Measurements from ENCODE around the gene INTS4. TPM values are rescaled to one million over a fixed set of nuclear protein-coding genes. Genes with fewer than 3 reads are reported as not detected.
"Not testable (repeated sequence)": the region's sequence is repeated elsewhere in the genome, so short reads cannot be mapped to it uniquely, and the experiment has no call there.

INTS4 gene
- total RNA-seq, 2 experiments from 2014 or later: 50.6 to 57.0 TPM

DNA sequence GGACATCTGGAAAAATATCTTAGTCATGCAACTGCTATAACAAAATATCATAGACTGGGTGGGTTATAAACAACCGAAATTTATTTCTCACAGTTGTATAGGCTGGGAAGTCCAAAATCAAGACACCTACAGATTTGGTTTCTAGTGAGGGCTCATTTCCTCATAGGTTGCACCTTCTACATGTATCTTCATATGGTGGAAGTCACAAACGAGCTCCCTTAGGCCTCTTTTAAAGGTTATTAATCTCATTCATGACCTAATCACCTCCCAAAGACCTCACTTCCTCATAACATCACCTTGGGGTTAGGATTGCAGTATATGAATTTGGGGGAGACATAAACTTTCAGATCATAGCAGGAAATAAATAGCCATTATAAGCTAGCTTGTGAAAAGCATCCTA is 85.2 kb downstream of the INTS4 start:
- CTCF ChIA-PET (ENCODE audit: unreplicated experiment): no interaction called here
- BruUV-seq (replicated peaks): no TSS peak
- H4K20me1 ChIP-seq (ENCODE audit: insufficient read depth, low read length): no peaks in the 10 kb centered on the region

DNA sequence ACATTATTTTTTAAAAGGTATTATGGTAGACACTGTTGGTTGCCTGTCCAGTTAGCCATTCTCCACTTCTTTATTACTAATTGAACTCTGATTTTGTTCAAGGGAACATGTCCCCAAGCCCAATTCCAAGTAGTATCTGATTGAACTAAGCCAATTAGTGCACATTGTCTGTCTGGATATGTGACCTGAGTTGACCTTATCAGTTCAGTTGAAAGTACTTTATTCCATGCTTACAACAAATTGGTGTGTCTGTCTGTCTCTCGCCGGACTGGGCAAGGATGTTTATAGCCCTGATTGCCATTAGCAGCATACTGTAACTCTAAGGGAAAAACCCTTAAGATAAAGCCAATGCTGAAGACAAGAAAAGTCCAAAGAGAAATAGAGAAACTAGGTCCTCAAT is 85.6 kb downstream of the INTS4 start:
- intact Hi-C loops (cut with micrococcal nuclease; ENCODE audit: unreplicated experiment): no loop called here
- no peaks in the 10 kb centered on the region for H3K9me3 ChIP-seq (ENCODE audit: low read length)
- H3K4me3 ChIP-seq (ENCODE audit: low read depth, low read length, poor library complexity, severe bottlenecking): no peak overlapping the region
- no peak for TF ChIP-seq EZH2phosphoT487 (IDR thresholded peaks at IDR 0.05; ENCODE audit: borderline replicate concordance, low read depth, low read length)
- TF ChIP-seq, protein P1, sequence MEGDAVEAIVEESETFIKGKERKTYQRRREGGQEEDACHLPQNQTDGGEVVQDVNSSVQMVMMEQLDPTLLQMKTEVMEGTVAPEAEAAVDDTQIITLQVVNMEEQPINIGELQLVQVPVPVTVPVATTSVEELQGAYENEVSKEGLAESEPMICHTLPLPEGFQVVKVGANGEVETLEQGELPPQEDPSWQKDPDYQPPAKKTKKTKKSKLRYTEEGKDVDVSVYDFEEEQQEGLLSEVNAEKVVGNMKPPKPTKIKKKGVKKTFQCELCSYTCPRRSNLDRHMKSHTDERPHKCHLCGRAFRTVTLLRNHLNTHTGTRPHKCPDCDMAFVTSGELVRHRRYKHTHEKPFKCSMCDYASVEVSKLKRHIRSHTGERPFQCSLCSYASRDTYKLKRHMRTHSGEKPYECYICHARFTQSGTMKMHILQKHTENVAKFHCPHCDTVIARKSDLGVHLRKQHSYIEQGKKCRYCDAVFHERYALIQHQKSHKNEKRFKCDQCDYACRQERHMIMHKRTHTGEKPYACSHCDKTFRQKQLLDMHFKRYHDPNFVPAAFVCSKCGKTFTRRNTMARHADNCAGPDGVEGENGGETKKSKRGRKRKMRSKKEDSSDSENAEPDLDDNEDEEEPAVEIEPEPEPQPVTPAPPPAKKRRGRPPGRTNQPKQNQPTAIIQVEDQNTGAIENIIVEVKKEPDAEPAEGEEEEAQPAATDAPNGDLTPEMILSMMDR (conservative IDR thresholded peaks at IDR 0.05; ENCODE audit: low read length): no peak
- H3K4me1 ChIP-seq (ENCODE audit: insufficient read depth, low read length, poor library complexity, severe bottlenecking): no peaks in the 10 kb centered on the region
- H3K9me2 ChIP-seq (ENCODE audit: insufficient read depth, low read length): no peaks in the 10 kb centered on the region
- ChIA-PET POLR2A (no interaction called here), CTCF (ENCODE audit: unreplicated experiment) (no interaction called here)
- no peak overlapping the region for H3K4me2 ChIP-seq (ENCODE audit: low read length)
- H3K36me3 ChIP-seq (ENCODE audit: insufficient read depth, low read length): peaks cover 34% of the 10 kb centered on the region
- no peak overlapping the region for H3K27ac ChIP-seq (ENCODE audit: low read depth, low read length, poor library complexity, severe bottlenecking)
- no peaks in the 10 kb centered on the region for H4K20me1 ChIP-seq (ENCODE audit: insufficient read depth, low read length)
- no peaks in the 10 kb centered on the region for H3K79me2 ChIP-seq (ENCODE audit: insufficient read depth, low read depth, low read length)
- no peak for DNase-seq (ENCODE audit: low spot score)
- no TSS peak for BruUV-seq (replicated peaks)
- H2AFZ ChIP-seq (ENCODE audit: low read length): no peak overlapping the region

More for the DNA sequence above, 85.2 kb downstream of the INTS4 start:
- no peak for DNase-seq (ENCODE audit: low spot score)
- no peak overlapping the region for H2AFZ ChIP-seq (ENCODE audit: low read length)
- no peaks in the 10 kb centered on the region for H3K9me3 ChIP-seq (ENCODE audit: low read length)
- H3K4me2 ChIP-seq (ENCODE audit: low read length): no peak overlapping the region
- H3K36me3 ChIP-seq (ENCODE audit: insufficient read depth, low read length): peaks cover 34% of the 10 kb centered on the region
- no peak overlapping the region for H3K27ac ChIP-seq (ENCODE audit: low read depth, low read length, poor library complexity, severe bottlenecking)
- no peaks in the 10 kb centered on the region for H3K79me2 ChIP-seq (ENCODE audit: insufficient read depth, low read depth, low read length)
- POLR2A ChIA-PET: no interaction called here
- H3K9me2 ChIP-seq (ENCODE audit: insufficient read depth, low read length): no peaks in the 10 kb centered on the region
- TF ChIP-seq, protein P1 (conservative IDR thresholded peaks at IDR 0.05; ENCODE audit: low read length): no peak
- TF ChIP-seq EZH2phosphoT487 (IDR thresholded peaks at IDR 0.05; ENCODE audit: borderline replicate concordance, low read depth, low read length): no peak
- H3K4me1 ChIP-seq (ENCODE audit: insufficient read depth, low read length, poor library complexity, severe bottlenecking): no peaks in the 10 kb centered on the region
- H3K4me3 ChIP-seq (ENCODE audit: low read depth, low read length, poor library complexity, severe bottlenecking): no peak overlapping the region
- intact Hi-C loops (cut with micrococcal nuclease; ENCODE audit: unreplicated experiment): no loop called here

DNA sequence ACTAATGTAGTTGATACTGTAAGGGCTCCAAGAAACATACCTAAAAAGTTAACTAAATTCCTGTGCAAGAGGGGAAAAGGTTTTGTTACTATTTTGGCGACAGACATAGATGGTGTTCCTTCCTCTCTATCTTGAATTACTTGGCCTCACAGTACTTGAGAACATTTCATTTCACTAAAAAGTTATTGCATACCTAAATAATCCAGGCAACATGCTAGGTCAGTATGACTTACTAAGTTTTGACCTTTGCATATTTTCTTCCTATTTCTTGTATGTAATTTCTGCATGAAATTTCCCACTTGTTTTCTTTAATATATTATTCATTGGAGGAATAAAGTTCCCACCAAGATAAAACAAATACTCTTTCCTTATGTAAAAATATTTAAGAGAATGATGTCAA is 99.5 kb downstream of the INTS4 start:
- H3K4me1 ChIP-seq (ENCODE audit: insufficient read depth, low read length, poor library complexity, severe bottlenecking); CTCF ChIA-PET (ENCODE audit: unreplicated experiment); POLR2A ChIA-PET; intact Hi-C loops (cut with micrococcal nuclease; ENCODE audit: unreplicated experiment); H2AFZ ChIP-seq (ENCODE audit: low read length); H3K79me2 ChIP-seq (ENCODE audit: insufficient read depth, low read depth, low read length); H4K20me1 ChIP-seq (ENCODE audit: insufficient read depth, low read length); DNase-seq (ENCODE audit: low spot score); H3K9me2 ChIP-seq (ENCODE audit: insufficient read depth, low read length); H3K27ac ChIP-seq (ENCODE audit: low read depth, low read length, poor library complexity, severe bottlenecking); BruUV-seq (replicated peaks); H3K4me2 ChIP-seq (ENCODE audit: low read length); H3K4me3 ChIP-seq (ENCODE audit: low read depth, low read length, poor library complexity, severe bottlenecking); H3K9me3 ChIP-seq (ENCODE audit: low read length): not testable (repeated sequence)
- H3K36me3 ChIP-seq (ENCODE audit: insufficient read depth, low read length): peaks cover 12% of the 10 kb centered on the region

DNA sequence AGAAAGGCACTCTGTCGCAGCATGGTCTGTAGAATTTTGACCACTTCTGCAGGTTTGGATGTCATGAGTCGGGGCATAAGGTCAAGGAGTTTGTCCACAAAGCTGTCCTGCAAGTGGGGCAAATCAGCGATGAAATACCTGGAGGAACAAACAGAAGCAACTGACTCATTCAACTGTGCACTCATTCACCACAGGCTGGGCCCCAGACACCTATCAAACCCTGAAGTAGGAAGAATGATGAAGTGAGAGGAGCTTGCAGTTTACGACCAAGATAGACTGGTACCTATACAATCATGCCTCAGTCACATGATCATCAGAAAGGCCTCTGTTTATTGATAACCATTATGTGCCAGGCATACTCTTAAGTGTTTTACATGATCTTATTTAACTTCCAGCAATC is 102.8 kb downstream of the INTS4 start:
- POLR2A ChIA-PET: interaction anchor here (1.2 kb wide), 1 partner anchor 13 kb away, joined by 3 read pairs; no protein-coding TSS in a partner anchor
- H3K4me2 ChIP-seq (ENCODE audit: low read length); H3K79me2 ChIP-seq (ENCODE audit: insufficient read depth, low read depth, low read length); CTCF ChIA-PET (ENCODE audit: unreplicated experiment); H4K20me1 ChIP-seq (ENCODE audit: insufficient read depth, low read length); H3K4me3 ChIP-seq (ENCODE audit: low read depth, low read length, poor library complexity, severe bottlenecking); H3K9me3 ChIP-seq (ENCODE audit: low read length); H3K4me1 ChIP-seq (ENCODE audit: insufficient read depth, low read length, poor library complexity, severe bottlenecking); BruUV-seq (replicated peaks); DNase-seq (ENCODE audit: low spot score); H2AFZ ChIP-seq (ENCODE audit: low read length); intact Hi-C loops (cut with micrococcal nuclease; ENCODE audit: unreplicated experiment); H3K9me2 ChIP-seq (ENCODE audit: insufficient read depth, low read length); H3K27ac ChIP-seq (ENCODE audit: low read depth, low read length, poor library complexity, severe bottlenecking): not testable (repeated sequence)
- H3K36me3 ChIP-seq (ENCODE audit: insufficient read depth, low read length): peaks cover 14% of the 10 kb centered on the region

DNA sequence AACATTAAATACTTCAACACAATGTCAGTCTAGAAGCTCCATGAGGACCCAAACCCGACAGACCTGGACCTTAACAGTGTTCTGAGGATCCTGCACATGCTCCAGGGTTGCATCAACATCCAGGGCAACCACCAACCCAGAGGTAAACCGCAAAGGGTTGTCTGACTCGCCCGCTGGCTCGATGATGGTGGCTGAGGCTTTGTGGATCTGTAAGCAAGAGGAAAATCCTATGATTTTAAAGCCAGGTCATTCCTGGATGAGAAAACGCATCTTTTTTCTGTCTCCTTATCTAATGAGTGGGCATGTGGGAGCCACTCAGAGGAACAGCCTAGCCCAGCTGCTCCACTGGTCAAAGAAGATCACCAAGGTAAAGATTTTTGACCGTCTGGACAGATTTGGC is 103.2 kb downstream of the INTS4 start:
- H3K4me2 ChIP-seq (ENCODE audit: low read length); BruUV-seq (replicated peaks); H3K79me2 ChIP-seq (ENCODE audit: insufficient read depth, low read depth, low read length); H3K4me1 ChIP-seq (ENCODE audit: insufficient read depth, low read length, poor library complexity, severe bottlenecking); CTCF ChIA-PET (ENCODE audit: unreplicated experiment); H3K27ac ChIP-seq (ENCODE audit: low read depth, low read length, poor library complexity, severe bottlenecking); H3K9me3 ChIP-seq (ENCODE audit: low read length); H2AFZ ChIP-seq (ENCODE audit: low read length); H3K9me2 ChIP-seq (ENCODE audit: insufficient read depth, low read length); H4K20me1 ChIP-seq (ENCODE audit: insufficient read depth, low read length); intact Hi-C loops (cut with micrococcal nuclease; ENCODE audit: unreplicated experiment); POLR2A ChIA-PET; H3K4me3 ChIP-seq (ENCODE audit: low read depth, low read length, poor library complexity, severe bottlenecking); DNase-seq (ENCODE audit: low spot score): not testable (repeated sequence)
- peaks cover 17% of the 10 kb centered on the region for H3K36me3 ChIP-seq (ENCODE audit: insufficient read depth, low read length)
